GM12801 (cell line): ENCODE measurements around the gene TREML4.

Source experiments
- TF ChIP-seq, protein P1 (sequence below): IDR thresholded peaks from one replicate; pipeline ENCODE4 v1.5.1; 2011; ENCODE audit warnings: control low read depth; ENCODE audit not compliant: insufficient read length; ENCODE audit errors: extremely low read depth

TREML4 gene

DNA sequence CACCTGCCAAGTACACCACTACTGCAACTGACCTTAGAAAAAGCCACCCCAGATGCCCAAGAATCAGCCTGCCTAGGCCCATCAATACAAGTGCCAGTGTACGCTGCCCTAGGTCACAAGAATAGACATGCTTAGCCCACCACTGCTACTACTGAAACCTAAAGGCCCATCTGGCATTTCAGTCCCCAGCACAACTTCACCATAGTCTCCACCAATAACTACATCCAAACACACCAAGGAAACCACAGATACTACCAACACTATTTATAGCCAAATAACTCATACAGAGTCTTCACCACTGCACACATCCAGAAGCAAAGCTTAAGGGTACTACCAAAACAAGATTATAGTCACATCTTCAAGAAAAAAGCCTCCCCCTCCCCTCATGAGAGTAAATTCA is 28.2 kb downstream of the TREML4 start:
- TF ChIP-seq, protein P1, sequence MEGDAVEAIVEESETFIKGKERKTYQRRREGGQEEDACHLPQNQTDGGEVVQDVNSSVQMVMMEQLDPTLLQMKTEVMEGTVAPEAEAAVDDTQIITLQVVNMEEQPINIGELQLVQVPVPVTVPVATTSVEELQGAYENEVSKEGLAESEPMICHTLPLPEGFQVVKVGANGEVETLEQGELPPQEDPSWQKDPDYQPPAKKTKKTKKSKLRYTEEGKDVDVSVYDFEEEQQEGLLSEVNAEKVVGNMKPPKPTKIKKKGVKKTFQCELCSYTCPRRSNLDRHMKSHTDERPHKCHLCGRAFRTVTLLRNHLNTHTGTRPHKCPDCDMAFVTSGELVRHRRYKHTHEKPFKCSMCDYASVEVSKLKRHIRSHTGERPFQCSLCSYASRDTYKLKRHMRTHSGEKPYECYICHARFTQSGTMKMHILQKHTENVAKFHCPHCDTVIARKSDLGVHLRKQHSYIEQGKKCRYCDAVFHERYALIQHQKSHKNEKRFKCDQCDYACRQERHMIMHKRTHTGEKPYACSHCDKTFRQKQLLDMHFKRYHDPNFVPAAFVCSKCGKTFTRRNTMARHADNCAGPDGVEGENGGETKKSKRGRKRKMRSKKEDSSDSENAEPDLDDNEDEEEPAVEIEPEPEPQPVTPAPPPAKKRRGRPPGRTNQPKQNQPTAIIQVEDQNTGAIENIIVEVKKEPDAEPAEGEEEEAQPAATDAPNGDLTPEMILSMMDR, result no peak

GRCh38 chr6:41257369-41258195 is 29.4 kb downstream of the TREML4 start:
- TF ChIP-seq, protein P1, result no peak

- TF ChIP-seq, protein P1, result no peak
These were observed 30.0 kb downstream of the TREML4 start for GRCh38 chr6:41258196-41258493.

DNA sequence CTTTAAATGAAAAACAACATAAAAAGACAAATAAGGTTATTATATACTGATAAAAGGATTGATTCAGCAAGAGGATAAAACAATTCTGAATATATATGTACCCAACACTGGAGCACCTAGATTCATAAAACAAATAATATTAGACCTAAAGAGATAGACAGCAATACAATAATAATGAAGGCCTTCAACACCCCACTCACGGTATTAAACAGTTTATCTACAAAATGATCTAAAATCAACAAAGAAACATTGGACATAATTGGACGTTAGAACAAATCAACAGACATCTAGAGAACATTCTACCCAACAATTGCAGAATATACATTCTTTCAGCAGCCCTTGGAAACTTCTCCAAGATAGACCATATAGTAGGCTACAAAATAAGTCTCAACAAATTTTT is 34.3 kb downstream of the TREML4 start:
- TF ChIP-seq, protein P1, result no peak

- TF ChIP-seq, protein P1, result no peak
These were observed 35.1 kb downstream of the TREML4 start for GRCh38 chr6:41263267-41263666.

DNA sequence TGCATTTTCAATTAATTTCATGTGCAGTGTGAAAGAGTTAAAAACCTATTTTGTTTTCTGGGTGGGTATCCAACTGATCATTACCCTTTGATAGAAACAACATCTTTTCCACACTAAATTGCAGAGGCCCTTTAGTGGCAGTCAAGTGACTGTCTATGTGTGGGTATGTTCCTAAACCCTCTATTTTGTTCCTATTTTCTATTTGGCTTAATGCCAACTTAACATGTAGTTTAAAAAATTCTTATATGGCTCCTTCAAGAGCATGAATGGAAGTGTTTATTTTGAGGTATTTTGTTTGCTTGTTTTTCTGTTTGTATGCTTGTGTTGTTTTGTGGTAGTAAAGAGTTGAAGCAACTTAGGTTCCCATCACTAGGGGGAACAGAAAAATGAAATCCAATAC is 38.4 kb downstream of the TREML4 start:
- TF ChIP-seq, protein P1, result no peak

- TF ChIP-seq, protein P1, result no peak
These were observed 40.3 kb downstream of the TREML4 start for GRCh38 chr6:41268478-41268877.
